HEK293 (cell line): Measurements from ENCODE around the gene UBE2D2.

Experiments used
- EGR2 ChIP-seq: fragments of 450-650 bp; formaldehyde crosslinking; IDR thresholded peaks from 2 replicates; pipeline ENCODE4 v1.5.1; 2016; ENCODE audit warnings: low read depth, missing biosample characterization, missing genetic modification characterization
- GFI1B ChIP-seq: fragments of 450-650 bp; formaldehyde crosslinking; IDR thresholded peaks from 2 replicates; pipeline ENCODE4 v1.5.1; 2016; ENCODE audit warnings: missing biosample characterization, missing genetic modification characterization
- HOXA7 ChIP-seq: sonication (generic); formaldehyde crosslinking; IDR thresholded peaks from 2 replicates; pipeline ENCODE4 v1.8.1; 2022; ENCODE audit warnings: missing genetic modification reagents, borderline replicate concordance
- KLF10 ChIP-seq: fragments of 450-650 bp; IDR thresholded peaks from 2 replicates; pipeline ENCODE4 v1.5.1; 2018; ENCODE audit warnings: missing biosample characterization, mild to moderate bottlenecking, missing genetic modification characterization
- KLF8 ChIP-seq: fragments of 450-650 bp; formaldehyde crosslinking; IDR thresholded peaks from 2 replicates; pipeline ENCODE4 v1.5.1; 2016; ENCODE audit warnings: missing biosample characterization, missing genetic modification characterization
- PRDM1 ChIP-seq: fragments of 450-650 bp; formaldehyde crosslinking; IDR thresholded peaks from 2 replicates; pipeline ENCODE4; 2016; ENCODE audit warnings: missing biosample characterization, missing genetic modification characterization
- REST ChIP-seq: fragments of 450-650 bp; formaldehyde crosslinking; IDR thresholded peaks from 2 replicates; pipeline ENCODE4 v1.5.1; 2016; ENCODE audit warnings: missing biosample characterization, missing genetic modification characterization
- SP7 ChIP-seq: fragments of 450-650 bp; formaldehyde crosslinking; IDR thresholded peaks from 2 replicates; pipeline ENCODE4 v1.5.1; 2016; ENCODE audit warnings: missing biosample characterization, missing genetic modification characterization
- TRIM28 ChIP-seq: IDR thresholded peaks from 2 replicates; pipeline ENCODE4 v1.6.1; 2011; ENCODE audit warnings: low read length, control low read depth, borderline replicate concordance
- YY1 ChIP-seq: fragments of 450-650 bp; formaldehyde crosslinking; IDR thresholded peaks from 2 replicates; pipeline ENCODE4 v1.5.1; 2018; ENCODE audit warnings: missing biosample characterization, missing genetic modification characterization
- ZBTB21 ChIP-seq: fragments of 450-650 bp; formaldehyde crosslinking; IDR thresholded peaks from 2 replicates; pipeline ENCODE4 v1.5.1; 2017; ENCODE audit warnings: missing biosample characterization, missing genetic modification characterization
- ZBTB44 ChIP-seq: fragments of 450-650 bp; IDR thresholded peaks from 2 replicates; pipeline ENCODE4 v1.5.1; 2018; ENCODE audit warnings: missing biosample characterization, mild to moderate bottlenecking, missing genetic modification characterization
- ZNF10 ChIP-seq: fragments of 450-650 bp; formaldehyde crosslinking; IDR thresholded peaks from 2 replicates; pipeline ENCODE4 v1.5.1; 2017; ENCODE audit warnings: missing biosample characterization, missing genetic modification characterization
- ZNF133 ChIP-seq: fragments of 450-650 bp; formaldehyde crosslinking; IDR thresholded peaks from 2 replicates; pipeline ENCODE4 v1.5.1; 2016; ENCODE audit warnings: missing biosample characterization, missing genetic modification characterization
- ZNF248 ChIP-seq: fragments of 450-650 bp; formaldehyde crosslinking; IDR thresholded peaks from 2 replicates; pipeline ENCODE4 v1.5.1; 2017; ENCODE audit warnings: missing biosample characterization, missing genetic modification characterization
- ZNF292 ChIP-seq: fragments of 450-650 bp; formaldehyde crosslinking; IDR thresholded peaks from 2 replicates; pipeline ENCODE4 v1.5.1; 2016; ENCODE audit warnings: low read depth, missing biosample characterization, missing genetic modification characterization, borderline replicate concordance
- ZNF350 ChIP-seq: fragments of 450-650 bp; formaldehyde crosslinking; IDR thresholded peaks from 2 replicates; pipeline ENCODE4 v1.5.0; 2017; ENCODE audit warnings: missing biosample characterization, mild to moderate bottlenecking, missing genetic modification characterization
- ZNF423 ChIP-seq: fragments of 450-650 bp; formaldehyde crosslinking; IDR thresholded peaks from 2 replicates; pipeline ENCODE4 v1.5.1; 2016; ENCODE audit warnings: missing biosample characterization, missing genetic modification characterization
- ZNF426 ChIP-seq: fragments of 450-650 bp; formaldehyde crosslinking; IDR thresholded peaks from 2 replicates; pipeline ENCODE4 v1.5.1; 2017; ENCODE audit warnings: missing biosample characterization, missing genetic modification characterization, mild to moderate bottlenecking, inconsistent platforms, moderate library complexity
- ZNF623 ChIP-seq: fragments of 450-650 bp; formaldehyde crosslinking; IDR thresholded peaks from 2 replicates; pipeline ENCODE4 v1.5.1; 2016; ENCODE audit warnings: missing biosample characterization, missing genetic modification characterization
- ZNF664 ChIP-seq: fragments of 450-650 bp; formaldehyde crosslinking; IDR thresholded peaks from 2 replicates; pipeline ENCODE4 v1.5.1; 2016; ENCODE audit warnings: missing biosample characterization, missing genetic modification characterization
- ZNF692 ChIP-seq: fragments of 450-650 bp; formaldehyde crosslinking; IDR thresholded peaks from 2 replicates; pipeline ENCODE4 v1.5.1; 2016; ENCODE audit warnings: missing biosample characterization, missing genetic modification characterization
- ZNF792 ChIP-seq: fragments of 450-650 bp; formaldehyde crosslinking; IDR thresholded peaks from 2 replicates; pipeline ENCODE4 v1.5.1; 2016; ENCODE audit warnings: missing biosample characterization, missing genetic modification characterization
- ZSCAN16 ChIP-seq: fragments of 450-650 bp; formaldehyde crosslinking; IDR thresholded peaks from 2 replicates; pipeline ENCODE4 v1.5.1; 2016; ENCODE audit warnings: missing biosample characterization, missing genetic modification characterization
- TF ChIP-seq, protein P1 (sequence below): fragments of 450-650 bp; formaldehyde crosslinking; optimal IDR thresholded peaks from 2 replicates; pipeline ENCODE3; 2016; ENCODE audit warnings: missing biosample characterization, mild to moderate bottlenecking, missing genetic modification characterization
- TF ChIP-seq, protein P2 (sequence below): fragments of 450-650 bp; formaldehyde crosslinking; IDR thresholded peaks from 2 replicates; pipeline ENCODE4 v1.5.1; 2016; ENCODE audit warnings: missing biosample characterization, missing genetic modification characterization
- TF ChIP-seq, protein P3 (sequence below): fragments of 450-650 bp; IDR thresholded peaks from 2 replicates; pipeline ENCODE4 v1.5.1; 2018; ENCODE audit warnings: missing biosample characterization, missing genetic modification characterization

UBE2D2 gene

DNA sequence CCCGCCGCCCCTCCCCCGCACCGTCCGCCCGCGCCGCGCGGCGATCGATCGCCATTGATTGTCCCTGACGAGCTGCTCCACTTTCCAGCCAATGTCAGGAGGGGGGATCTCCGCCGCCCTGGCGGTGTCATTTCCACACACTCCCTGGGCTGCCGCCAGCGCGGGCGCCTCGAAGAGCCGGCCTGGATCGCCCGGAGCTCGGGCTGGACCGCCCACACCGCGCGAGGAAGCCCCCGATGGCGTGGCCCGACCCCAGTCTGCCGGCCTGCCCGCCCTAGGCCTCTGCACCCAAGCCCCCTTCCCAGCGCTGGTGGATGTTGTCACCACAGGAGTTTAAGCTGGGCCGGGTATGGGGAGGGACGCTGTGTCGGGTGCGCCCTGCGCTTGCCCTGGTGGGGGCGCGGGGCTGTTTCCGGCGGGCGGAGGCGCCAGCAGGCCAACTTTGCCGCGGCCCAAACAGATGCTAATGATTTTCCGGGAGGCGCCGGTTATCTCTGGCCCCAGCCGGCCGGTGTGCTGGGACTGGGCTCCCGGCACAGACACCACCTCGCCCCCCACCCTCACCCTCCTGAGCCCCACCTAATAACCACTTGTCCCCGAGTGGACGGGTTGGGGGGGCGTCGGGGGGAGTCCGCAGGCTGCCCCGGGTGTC, 76.4 kb downstream of the UBE2D2 start (continued):
- TF ChIP-seq, protein P1, sequence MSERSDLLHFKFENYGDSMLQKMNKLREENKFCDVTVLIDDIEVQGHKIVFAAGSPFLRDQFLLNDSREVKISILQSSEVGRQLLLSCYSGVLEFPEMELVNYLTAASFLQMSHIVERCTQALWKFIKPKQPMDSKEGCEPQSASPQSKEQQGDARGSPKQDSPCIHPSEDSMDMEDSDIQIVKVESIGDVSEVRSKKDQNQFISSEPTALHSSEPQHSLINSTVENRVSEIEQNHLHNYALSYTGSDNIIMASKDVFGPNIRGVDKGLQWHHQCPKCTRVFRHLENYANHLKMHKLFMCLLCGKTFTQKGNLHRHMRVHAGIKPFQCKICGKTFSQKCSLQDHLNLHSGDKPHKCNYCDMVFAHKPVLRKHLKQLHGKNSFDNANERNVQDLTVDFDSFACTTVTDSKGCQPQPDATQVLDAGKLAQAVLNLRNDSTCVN = peak; percentile 60
- TF ChIP-seq ZNF426 (tag by site-specific recombination) (no peak), ZNF423 (no peak), KLF10 (no peak), ZNF350 (tag by site-specific recombination) (no peak), ZNF792 (tag by site-specific recombination) (no peak), TRIM28 (no peak), REST (no peak), ZBTB44 (tag by site-specific recombination) (0 out of 2 replicates have a peak, but pooled peaks have one; percentile 21), GFI1B (no peak), PRDM1 (tag by site-specific recombination) (no peak), YY1 (no peak), ZNF248 (no peak), HOXA7 (CRISPR knock-in tag) (no peak), ZSCAN16 (tag by site-specific recombination) (no peak), SP7 (peak; percentile 36; the same call in 1 of the 2 replicates), ZBTB21 (tag by site-specific recombination) (no peak), ZNF10 (tag by site-specific recombination) (no peak), ZNF664 (tag by site-specific recombination) (no peak), KLF8 (tag by site-specific recombination) (peak; percentile 23; the same call in 1 of the 2 replicates), ZNF623 (no peak), ZNF292 (tag by site-specific recombination) (no peak), ZNF692 (no peak; the same call in 1 of the 2 replicates), EGR2 (tag by site-specific recombination) (peak; percentile 12; the same call in 1 of the 2 replicates), ZNF133 (tag by site-specific recombination) (no peak)
- TF ChIP-seq, protein P2, sequence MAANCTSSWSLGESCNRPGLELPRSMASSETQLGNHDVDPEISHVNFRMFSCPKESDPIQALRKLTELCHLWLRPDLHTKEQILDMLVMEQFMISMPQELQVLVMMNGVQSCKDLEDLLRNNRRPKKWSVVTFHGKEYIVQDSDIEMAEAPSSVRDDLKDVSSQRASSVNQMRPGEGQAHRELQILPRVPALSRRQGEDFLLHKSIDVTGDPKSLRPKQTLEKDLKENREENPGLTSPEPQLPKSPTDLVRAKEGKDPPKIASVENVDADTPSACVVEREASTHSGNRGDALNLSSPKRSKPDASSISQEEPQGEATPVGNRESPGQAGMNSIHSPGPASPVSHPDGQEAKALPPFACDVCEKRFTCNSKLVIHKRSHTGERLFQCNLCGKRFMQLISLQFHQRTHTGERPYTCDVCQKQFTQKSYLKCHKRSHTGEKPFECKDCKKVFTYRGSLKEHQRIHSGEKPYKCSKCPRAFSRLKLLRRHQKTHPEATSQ (tag by site-specific recombination) = no peak
- TF ChIP-seq, protein P3, sequence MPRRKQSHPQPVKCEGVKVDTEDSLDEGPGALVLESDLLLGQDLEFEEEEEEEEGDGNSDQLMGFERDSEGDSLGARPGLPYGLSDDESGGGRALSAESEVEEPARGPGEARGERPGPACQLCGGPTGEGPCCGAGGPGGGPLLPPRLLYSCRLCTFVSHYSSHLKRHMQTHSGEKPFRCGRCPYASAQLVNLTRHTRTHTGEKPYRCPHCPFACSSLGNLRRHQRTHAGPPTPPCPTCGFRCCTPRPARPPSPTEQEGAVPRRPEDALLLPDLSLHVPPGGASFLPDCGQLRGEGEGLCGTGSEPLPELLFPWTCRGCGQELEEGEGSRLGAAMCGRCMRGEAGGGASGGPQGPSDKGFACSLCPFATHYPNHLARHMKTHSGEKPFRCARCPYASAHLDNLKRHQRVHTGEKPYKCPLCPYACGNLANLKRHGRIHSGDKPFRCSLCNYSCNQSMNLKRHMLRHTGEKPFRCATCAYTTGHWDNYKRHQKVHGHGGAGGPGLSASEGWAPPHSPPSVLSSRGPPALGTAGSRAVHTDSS (tag by site-specific recombination) = no peak
